ENCODE data around the gene ZFHX3.
A peak's percentile ranks its signal among the peaks of the same experiment; 100 is the strongest.

ZFHX3 gene

DNA sequence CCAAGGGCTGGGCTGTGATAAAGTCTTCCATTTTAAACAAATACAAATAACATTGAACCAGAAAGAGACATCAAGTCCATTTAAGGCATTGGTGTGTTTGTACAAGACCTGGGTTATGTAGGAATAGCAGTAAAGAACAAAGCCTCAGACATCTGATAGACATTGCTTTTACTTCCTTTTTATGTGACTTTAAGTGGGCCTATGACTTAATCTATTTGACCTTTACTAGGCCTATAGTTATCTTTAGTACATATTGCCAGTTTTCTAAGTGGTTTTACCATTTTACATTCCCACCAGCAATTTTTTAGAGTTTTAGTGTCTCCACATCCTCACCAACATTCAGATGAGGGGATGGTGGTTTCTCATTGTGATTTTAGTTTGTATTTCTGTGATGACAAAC lies 298.8 kb downstream of the ZFHX3 start:
- Mint-ChIP-seq H3K4me1 (peaks cover 7% of the 10 kb centered on the region), H3K27me3 (ENCODE audit: low read depth) (no peaks in the 10 kb centered on the region), H3K36me3 (ENCODE audit: low read depth) (peaks cover 3% of the 10 kb centered on the region), H3K4me3 (no peak overlapping the region), H3K27ac (no peak overlapping the region), H3K9me3 (peaks cover 3% of the 10 kb centered on the region)
- TF ChIP-seq, protein P1, sequence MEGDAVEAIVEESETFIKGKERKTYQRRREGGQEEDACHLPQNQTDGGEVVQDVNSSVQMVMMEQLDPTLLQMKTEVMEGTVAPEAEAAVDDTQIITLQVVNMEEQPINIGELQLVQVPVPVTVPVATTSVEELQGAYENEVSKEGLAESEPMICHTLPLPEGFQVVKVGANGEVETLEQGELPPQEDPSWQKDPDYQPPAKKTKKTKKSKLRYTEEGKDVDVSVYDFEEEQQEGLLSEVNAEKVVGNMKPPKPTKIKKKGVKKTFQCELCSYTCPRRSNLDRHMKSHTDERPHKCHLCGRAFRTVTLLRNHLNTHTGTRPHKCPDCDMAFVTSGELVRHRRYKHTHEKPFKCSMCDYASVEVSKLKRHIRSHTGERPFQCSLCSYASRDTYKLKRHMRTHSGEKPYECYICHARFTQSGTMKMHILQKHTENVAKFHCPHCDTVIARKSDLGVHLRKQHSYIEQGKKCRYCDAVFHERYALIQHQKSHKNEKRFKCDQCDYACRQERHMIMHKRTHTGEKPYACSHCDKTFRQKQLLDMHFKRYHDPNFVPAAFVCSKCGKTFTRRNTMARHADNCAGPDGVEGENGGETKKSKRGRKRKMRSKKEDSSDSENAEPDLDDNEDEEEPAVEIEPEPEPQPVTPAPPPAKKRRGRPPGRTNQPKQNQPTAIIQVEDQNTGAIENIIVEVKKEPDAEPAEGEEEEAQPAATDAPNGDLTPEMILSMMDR (IDR thresholded peaks at IDR 0.05; ENCODE audit: unreplicated experiment in 3 of 3) = no peak

DNA sequence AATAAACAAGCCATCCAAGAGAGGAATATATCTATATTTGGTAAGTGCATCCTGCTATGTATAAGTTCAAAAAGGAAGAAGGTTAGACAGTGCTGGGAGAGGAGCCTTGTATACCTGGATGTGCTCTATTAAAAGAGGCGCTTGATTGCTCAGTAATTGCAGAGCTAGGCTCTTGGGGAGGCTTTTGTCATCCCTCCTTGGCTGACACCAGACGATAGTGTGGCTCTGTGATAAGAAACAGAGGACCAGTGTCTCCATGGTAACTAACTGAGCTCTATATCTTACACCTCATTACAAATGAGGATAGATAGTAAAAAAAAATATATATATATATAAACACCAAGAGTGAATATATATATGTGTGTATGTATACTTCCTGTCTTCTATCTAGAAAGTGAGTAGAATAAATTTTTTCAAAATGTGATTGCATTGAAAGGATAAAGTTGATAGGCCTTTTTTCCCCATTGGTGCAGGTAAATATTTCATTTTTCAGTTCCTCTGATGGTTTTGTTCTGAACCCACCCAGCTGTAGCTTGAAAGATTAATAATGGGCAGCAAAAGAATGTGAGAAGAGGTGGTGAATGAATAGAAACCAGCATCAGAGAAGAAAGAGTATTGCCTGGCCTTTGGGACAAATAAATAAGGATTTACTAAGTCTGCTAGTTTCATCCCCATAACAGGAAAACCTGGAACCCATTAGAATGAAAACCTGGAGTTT lies 303.7 kb downstream of the ZFHX3 start:
- TF ChIP-seq, protein P1 (IDR thresholded peaks at IDR 0.05; ENCODE audit: unreplicated experiment in 3 of 3) = no peak
- Mint-ChIP-seq H3K4me1 (no peaks in the 10 kb centered on the region), H3K27ac (peak overlapping the region in 1 of 3 experiments; percentile 58), H3K4me3 (no peak overlapping the region), H3K9me3 (no peaks in the 10 kb centered on the region), H3K36me3 (ENCODE audit: low read depth) (no peaks in the 10 kb centered on the region), H3K27me3 (ENCODE audit: low read depth) (no peaks in the 10 kb centered on the region)

GRCh38 chr16:72743011-72743761 lies 304.7 kb downstream of the ZFHX3 start:
- TF ChIP-seq, protein P1 (IDR thresholded peaks at IDR 0.05; ENCODE audit: unreplicated experiment in 3 of 3) = no peak

DNA sequence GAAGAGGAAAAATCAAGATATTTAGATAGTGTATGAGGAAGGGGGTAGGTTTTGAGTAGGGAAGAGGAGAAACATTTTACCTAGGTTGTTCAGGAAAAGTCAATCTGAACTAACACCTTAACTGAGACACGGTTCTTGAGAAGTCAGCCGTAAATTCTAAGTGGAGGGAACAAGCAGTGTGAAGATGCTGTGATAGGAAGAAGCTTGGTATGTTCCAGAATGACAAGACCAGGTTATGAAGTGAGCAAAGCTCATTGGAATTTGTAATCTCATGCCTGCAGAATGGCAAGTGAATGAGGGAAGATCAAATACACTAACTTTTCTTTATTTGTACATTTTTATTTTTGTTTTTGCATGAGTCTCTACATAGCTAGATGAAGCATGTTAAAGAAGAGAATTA lies 307.6 kb downstream of the ZFHX3 start:
- Mint-ChIP-seq H3K27ac (no peak overlapping the region), H3K27me3 (ENCODE audit: low read depth) (no peaks in the 10 kb centered on the region), H3K4me1 (no peaks in the 10 kb centered on the region), H3K9me3 (peaks cover 4% of the 10 kb centered on the region), H3K4me3 (no peak overlapping the region), H3K36me3 (ENCODE audit: low read depth) (peaks cover under 1% of the 10 kb centered on the region)
- TF ChIP-seq, protein P1 (IDR thresholded peaks at IDR 0.05; ENCODE audit: unreplicated experiment in 3 of 3) = no peak

More at GRCh38 chr16:72743011-72743761, 304.7 kb downstream of the ZFHX3 start:
- no peak overlapping the region for H3K27ac Mint-ChIP-seq
- no peaks in the 10 kb centered on the region for H3K36me3 Mint-ChIP-seq (ENCODE audit: low read depth)
- H3K9me3 Mint-ChIP-seq = no peaks in the 10 kb centered on the region
- H3K4me1 Mint-ChIP-seq = no peaks in the 10 kb centered on the region
- no peaks in the 10 kb centered on the region for H3K27me3 Mint-ChIP-seq (ENCODE audit: low read depth)
- H3K4me3 Mint-ChIP-seq = no peak overlapping the region

DNA sequence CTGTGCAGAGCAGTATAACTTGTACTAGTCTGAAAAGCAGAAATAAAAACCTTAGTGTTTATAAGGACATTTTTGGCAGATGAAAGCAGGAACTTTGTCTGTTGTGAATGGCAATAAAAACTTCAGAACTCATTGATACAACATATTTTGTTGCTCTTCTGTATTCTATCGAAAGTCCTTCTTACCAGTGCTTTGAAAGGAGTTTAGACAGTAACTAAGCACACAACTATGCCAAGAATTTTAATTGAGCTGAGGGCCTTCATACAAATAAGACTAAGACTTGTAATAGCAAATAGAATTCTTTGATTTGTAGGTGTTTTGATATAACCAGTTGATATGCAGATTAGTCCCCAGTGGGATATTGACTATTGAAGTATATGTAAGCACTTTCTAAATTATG lies 308.4 kb downstream of the ZFHX3 start:
- H3K36me3 Mint-ChIP-seq (ENCODE audit: low read depth) = peaks cover 6% of the 10 kb centered on the region
- peak overlapping the region in 2 of 3 experiments; percentile 16 to 63 for H3K27ac Mint-ChIP-seq
- TF ChIP-seq, protein P1 (IDR thresholded peaks at IDR 0.05; ENCODE audit: unreplicated experiment in 3 of 3) = no peak
- no peak overlapping the region for H3K4me3 Mint-ChIP-seq
- H3K27me3 Mint-ChIP-seq (ENCODE audit: low read depth) = no peaks in the 10 kb centered on the region
- H3K4me1 Mint-ChIP-seq = no peaks in the 10 kb centered on the region
- H3K9me3 Mint-ChIP-seq = peaks cover 10% of the 10 kb centered on the region

Measured in nephron (organoid).